RCC 7860 (cell line): ENCODE measurements around the gene DPP6.
A peak's percentile ranks its signal among the peaks of the same experiment; 100 is the strongest.

Experiments
- DNase-seq: peaks from one replicate; pipeline ENCODE4 v3.0.0-alpha.2; 2015; ENCODE audit warnings: low spot score
- FAIRE-seq: peaks from 2 replicates; lab custom pipeline; 2012; peaks lifted over from hg19 to GRCh38; lab: Jason Lieb, UNC

The DPP6 gene

DNA sequence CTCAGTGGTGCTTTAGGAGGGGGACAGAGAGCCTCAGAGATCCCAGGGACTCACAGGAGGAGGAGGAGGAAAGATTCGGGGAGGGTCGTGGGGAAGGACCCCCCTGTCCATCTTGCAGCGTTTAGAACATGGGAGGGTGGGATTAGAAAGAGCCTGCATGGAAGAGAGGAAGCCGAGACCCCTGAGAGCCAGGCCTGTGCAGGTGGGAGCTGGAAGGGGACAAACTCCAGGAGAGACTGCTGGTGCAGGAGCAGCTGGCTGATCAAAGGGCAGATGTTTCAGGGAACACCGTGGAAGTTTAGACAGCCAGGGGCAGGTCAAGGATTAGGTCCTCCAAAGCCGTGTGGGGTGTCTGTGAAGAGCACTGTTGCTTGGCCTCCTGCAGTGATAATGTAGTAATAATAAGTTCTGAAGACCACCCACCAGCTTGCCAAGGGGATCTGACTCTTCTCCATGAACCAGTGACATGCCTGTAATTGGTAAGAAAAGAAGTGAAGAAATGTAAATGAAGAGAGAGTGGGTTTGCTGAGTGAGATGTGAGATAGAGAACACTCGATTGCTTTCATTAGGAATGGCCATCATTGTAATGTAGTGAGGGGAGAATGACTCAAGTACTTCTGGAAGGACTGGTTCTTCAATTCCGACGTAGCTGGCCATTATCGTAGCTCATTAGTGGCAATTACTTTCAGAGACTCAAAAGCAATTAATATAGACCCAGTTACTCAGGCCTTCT, 525.1 kb downstream of the DPP6 start:
- FAIRE-seq (no peak), DNase-seq (no peak)

- FAIRE-seq (no peak), DNase-seq (no peak)
Measured at GRCh38 chr7:154578336-154578735, 526.1 kb downstream of the DPP6 start.

DNA sequence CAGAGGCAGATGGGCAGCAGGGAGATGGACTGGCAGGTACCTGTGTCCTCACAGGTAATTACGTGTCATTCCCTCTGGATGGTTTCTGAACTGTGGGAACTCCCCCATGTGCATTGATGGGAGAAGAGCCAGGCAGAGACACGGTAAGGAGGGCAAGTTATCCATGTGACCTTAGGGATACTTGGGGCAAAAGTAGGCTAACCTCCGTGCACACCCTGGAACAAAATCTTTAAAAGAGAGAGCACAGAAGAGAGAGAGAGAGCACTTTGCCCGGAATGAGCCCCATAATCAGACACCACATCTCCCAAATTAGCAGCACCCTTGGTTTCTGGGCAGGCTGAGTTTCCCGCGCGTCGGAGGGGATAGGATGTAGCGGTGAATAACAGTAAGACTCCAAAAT, 527.5 kb downstream of the DPP6 start:
- no peak for DNase-seq
- no peak for FAIRE-seq

GRCh38 chr7:154581251-154581890, 529.2 kb downstream of the DPP6 start:
- FAIRE-seq: no peak
- no peak for DNase-seq

DNA sequence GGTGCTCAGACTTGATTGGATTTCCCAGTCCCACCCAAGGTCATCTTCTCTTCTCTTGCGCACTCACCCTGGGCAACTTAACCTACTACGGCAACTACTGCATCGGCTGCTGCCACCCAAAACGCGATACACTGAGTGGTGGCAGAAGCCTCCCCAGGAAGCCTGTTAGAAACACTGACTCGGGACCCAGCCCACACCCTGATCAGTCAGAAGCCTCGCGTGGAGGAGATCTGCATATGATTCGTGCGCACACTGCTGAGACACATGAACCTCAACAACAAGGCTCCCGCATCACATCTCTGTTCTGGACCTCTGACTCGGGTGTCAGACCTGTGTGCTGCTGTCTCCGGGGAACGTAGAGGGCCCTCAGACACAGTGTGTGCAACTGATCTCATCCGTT, 531.3 kb downstream of the DPP6 start:
- no peak for DNase-seq
- FAIRE-seq: no peak

- FAIRE-seq: peak; percentile 61
- peak; percentile 21 for DNase-seq
Measured at GRCh38 chr7:154584352-154585252, 532.4 kb downstream of the DPP6 start.

DNA sequence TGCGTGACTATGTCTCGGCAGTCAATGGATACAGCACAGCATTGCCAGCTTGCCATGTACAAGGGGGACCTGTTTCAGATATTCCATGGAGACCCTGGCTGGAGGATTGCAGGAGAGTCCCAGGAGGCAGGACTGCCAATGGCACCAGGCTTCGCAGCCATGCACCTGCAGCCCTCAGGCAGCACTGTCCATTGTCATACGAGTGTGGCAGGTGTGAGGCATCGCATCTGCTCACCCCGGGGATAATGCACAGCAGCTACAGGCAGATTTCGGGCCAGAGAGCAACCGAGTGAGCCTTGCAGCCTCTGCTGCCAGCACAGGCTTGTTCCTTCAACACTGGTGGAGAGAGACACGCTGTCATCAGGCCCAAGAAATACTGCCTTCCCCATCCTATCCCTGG, 535.6 kb downstream of the DPP6 start:
- DNase-seq (no peak), FAIRE-seq (no peak)

DNA sequence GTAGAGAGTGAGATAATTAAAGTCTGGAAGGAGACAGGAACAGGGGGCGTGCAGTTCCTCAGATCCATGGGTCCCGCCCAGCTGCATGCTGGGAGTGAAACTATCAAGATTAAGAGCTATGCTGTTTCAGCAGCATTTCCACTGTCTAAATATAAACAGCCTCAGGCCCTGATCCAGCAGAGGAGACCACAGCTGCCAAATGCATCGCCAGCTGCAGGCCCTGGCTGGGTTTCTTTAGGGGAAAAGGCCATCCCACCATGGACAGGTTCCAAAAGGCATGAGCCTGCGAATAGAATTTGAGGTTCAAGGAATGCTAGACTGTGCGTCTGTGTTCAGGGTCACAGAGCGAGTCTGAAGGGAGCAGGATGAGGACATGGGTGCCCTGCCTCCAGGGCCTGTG, 539.3 kb downstream of the DPP6 start:
- no peak for DNase-seq
- no peak for FAIRE-seq

- no peak for DNase-seq
- no peak for FAIRE-seq
Measured at GRCh38 chr7:154592388-154592787, 540.2 kb downstream of the DPP6 start.

- DNase-seq (no peak), FAIRE-seq (no peak)
Measured at GRCh38 chr7:154598396-154598795, 546.2 kb downstream of the DPP6 start.

- no peak for DNase-seq
- no peak for FAIRE-seq
Measured at GRCh38 chr7:154598864-154599263, 546.7 kb downstream of the DPP6 start.

DNA sequence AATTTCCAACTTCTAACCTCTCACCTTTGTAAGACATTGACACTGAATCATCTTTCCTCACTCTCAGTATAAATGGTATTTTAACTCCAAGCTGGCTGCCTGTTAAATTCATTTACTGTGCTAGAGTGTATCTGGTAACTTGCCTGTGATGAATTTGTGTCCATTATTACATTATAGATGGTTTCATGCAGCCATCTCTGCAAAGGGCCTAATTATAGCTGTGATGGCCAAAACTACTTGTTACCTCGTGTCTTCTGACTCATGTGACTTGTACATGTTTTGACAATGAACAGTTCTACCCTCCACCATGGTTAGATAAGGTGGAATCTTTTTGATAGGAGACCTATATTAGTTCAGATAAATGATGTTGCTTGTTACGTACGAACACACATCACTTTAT, 558.7 kb downstream of the DPP6 start:
- FAIRE-seq (no peak), DNase-seq (no peak)

DNA sequence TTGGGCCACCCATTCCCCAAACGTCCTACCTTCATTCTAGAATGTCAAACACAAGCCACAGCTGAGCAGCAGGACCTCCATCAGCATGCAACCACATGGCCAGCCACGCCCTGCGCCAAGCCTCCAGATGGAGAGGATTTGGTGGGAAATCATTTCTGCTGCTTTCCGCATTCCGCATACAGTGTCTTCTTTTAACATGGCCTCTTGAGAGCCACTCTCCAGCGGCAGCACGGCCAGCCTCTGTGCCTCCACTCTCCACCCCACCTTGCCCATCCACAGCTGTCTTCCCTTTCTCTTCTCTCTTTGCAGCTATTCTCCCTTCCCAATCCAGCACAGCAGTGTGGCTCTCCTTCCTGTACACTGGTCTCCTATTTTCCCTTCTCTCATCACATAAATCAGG, 561.6 kb downstream of the DPP6 start:
- DNase-seq (no peak), FAIRE-seq (no peak)

DNA sequence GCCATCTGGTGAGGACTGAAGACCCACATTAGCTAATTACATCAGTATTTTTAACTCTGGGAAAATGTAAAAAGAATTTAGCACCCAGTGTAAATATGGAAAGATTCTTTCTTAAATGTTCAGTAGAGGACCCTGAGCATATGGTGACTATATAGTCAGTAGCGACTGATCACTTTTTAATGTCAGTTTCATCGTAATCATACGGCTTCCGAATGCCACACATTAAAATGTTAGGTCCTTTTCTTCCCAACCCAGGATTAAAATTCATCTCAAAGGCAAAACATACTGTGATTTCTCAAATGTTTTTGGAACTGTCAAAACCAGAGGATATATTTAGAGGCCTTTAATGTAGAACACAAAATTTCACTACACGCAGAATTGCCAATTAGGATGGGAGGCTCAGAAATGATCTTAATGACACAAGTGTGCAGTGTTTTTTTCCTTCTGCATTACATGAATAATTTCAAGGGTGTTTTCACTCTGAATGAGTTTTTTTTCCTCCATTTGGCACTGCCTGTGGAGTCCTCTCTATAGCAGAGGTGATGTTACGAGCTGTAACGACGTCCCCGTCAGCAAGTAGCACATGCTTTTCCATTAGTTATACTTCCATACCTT, 568.0 kb downstream of the DPP6 start:
- DNase-seq: no peak
- no peak for FAIRE-seq

DNA sequence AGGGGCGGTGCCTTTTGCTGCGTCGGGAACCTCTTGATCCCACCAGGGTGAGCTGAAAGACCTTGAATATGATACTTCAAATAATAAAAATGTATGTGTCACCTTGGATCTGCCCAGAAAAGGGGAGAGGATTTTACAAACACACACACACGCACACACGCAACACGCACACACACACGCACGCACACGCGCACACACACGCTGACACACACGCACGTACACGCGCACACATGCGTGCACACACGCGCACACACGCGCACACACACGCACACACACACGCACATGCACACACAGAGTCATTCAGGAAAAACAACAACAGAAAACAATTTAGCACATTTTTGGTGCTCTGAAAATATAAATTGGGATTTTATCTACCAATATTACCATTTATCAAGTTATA, 571.2 kb downstream of the DPP6 start:
- FAIRE-seq (no peak), DNase-seq (no peak)

GRCh38 chr7:154627646-154628290, 575.6 kb downstream of the DPP6 start:
- FAIRE-seq: peak; percentile 18
- peak; percentile 29 for DNase-seq

- DNase-seq (no peak), FAIRE-seq (no peak)
Measured at GRCh38 chr7:154628556-154628955, 576.4 kb downstream of the DPP6 start.

GRCh38 chr7:154631162-154631561, 579.0 kb downstream of the DPP6 start:
- FAIRE-seq: no peak

GRCh38 chr7:154633641-154634040, 581.4 kb downstream of the DPP6 start:
- FAIRE-seq (no peak), DNase-seq (no peak)

More at GRCh38 chr7:154631162-154631561, 579.0 kb downstream of the DPP6 start:
- DNase-seq: no peak

- no peak for DNase-seq
Measured at GRCh38 chr7:154638286-154638685, 586.1 kb downstream of the DPP6 start.

More at GRCh38 chr7:154638286-154638685, 586.1 kb downstream of the DPP6 start:
- no peak for FAIRE-seq
